Neural cell (in vitro differentiated cells): ENCODE measurements around the gene PRICKLE3. TPM values are rescaled to one million over a fixed set of nuclear protein-coding genes. Genes with fewer than 3 reads are reported as not detected.

Source experiments
- H2AFZ ChIP-seq: fragments of 200-600, 300-800 bp; sonication (generic), shearing (Covaris generic); 2 replicates; pipeline ENCODE4 v1.6.0; 2014; ENCODE audit warnings: low read depth, mild to moderate bottlenecking, antibody characterized with exemption, low read length, moderate library complexity
- H3F3A ChIP-seq: fragments of 200-600 bp; shearing (Covaris generic); 2 replicates; pipeline ENCODE4 v1.6.1; 2016; ENCODE audit warnings: mild to moderate bottlenecking, moderate library complexity, mixed read lengths, antibody characterized with exemption, low read length; ENCODE audit not compliant: insufficient read depth, poor library complexity, severe bottlenecking
- H3K27ac ChIP-seq: fragments of 200-600, 300-800 bp; sonication (generic), shearing (Covaris generic); 2 replicates; pipeline ENCODE4 v1.5.1; 2014; ENCODE audit warnings: mild to moderate bottlenecking, low read length, moderate library complexity
- H3K27me3 ChIP-seq: fragments of 300-800, 200-600 bp; sonication (generic), shearing (Covaris generic); 2 replicates; pipeline ENCODE4 v1.6.0; 2014; ENCODE audit warnings: mild to moderate bottlenecking, low read depth, low read length, moderate library complexity; ENCODE audit not compliant: insufficient read depth
- H3K36me3 ChIP-seq: fragments of 300-800, 200-600 bp; sonication (generic), shearing (Covaris generic); 2 replicates; pipeline ENCODE4 v1.5.1; 2014; ENCODE audit warnings: mild to moderate bottlenecking, antibody characterized with exemption, low read length, moderate library complexity; ENCODE audit not compliant: insufficient read depth
- H3K4me2 ChIP-seq: fragments of 300-800, 200-600 bp; sonication (generic), shearing (Covaris generic); 2 replicates; pipeline ENCODE4 v1.6.0; 2014; ENCODE audit warnings: mild to moderate bottlenecking, low read length
- H3K4me3 ChIP-seq: fragments of 300-800, 200-600 bp; sonication (generic), shearing (Covaris generic); 2 replicates; pipeline ENCODE4 v1.5.1; 2014; ENCODE audit warnings: mild to moderate bottlenecking, low read length, moderate library complexity
- H3K79me2 ChIP-seq: fragments of 200-600 bp; shearing (Covaris generic); replicated peaks from 2 replicates; pipeline ENCODE4 v1.6.0; 2014; ENCODE audit warnings: mild to moderate bottlenecking, low read length, moderate library complexity; ENCODE audit not compliant: insufficient read depth
- H3K9ac ChIP-seq: fragments of 300-800, 200-600 bp; sonication (generic), shearing (Covaris generic); 2 replicates; pipeline ENCODE4 v1.6.1; 2016; ENCODE audit warnings: mild to moderate bottlenecking, low read length, mixed read lengths
- H3K9me2 ChIP-seq: fragments of 200-600 bp; shearing (Covaris generic); 2 replicates; pipeline ENCODE4 v1.6.1; 2016; ENCODE audit warnings: mild to moderate bottlenecking, low read length, mixed read lengths; ENCODE audit not compliant: insufficient read depth
- H3K9me3 ChIP-seq: fragments of 200-600, 300-800 bp; sonication (generic), shearing (Covaris generic); 2 replicates; pipeline ENCODE4 v1.6.1; 2016; ENCODE audit warnings: mild to moderate bottlenecking, mixed run types, low read length, moderate library complexity, mixed read lengths
- H4K20me1 ChIP-seq: fragments of 200-600 bp; shearing (Covaris generic); 2 replicates; pipeline ENCODE4 v1.6.1; 2016; ENCODE audit warnings: mild to moderate bottlenecking, mixed run types; ENCODE audit not compliant: insufficient read depth
- EP300 ChIP-seq: fragments of 450-650 bp; conservative IDR thresholded peaks from 2 replicates; pipeline ENCODE4 v1.6.1; 2014; ENCODE audit warnings: antibody characterized with exemption, mild to moderate bottlenecking, moderate library complexity; ENCODE audit not compliant: poor library complexity, severe bottlenecking
- EZH2 ChIP-seq: fragments of 200-600, 300-800 bp; shearing (Covaris generic), sonication (generic); IDR thresholded peaks from 2 replicates; pipeline ENCODE4 v1.6.1; 2014; ENCODE audit warnings: antibody characterized with exemption, low read length, borderline replicate concordance, mild to moderate bottlenecking; ENCODE audit not compliant: insufficient read depth, poor library complexity, severe bottlenecking
- MXI1 ChIP-seq: fragments of 450-650 bp; conservative IDR thresholded peaks from 2 replicates; pipeline ENCODE4 v1.6.1; 2014; ENCODE audit warnings: antibody characterized with exemption, mild to moderate bottlenecking; ENCODE audit not compliant: poor library complexity, severe bottlenecking
- POLR2AphosphoS5 ChIP-seq: IDR thresholded peaks from 2 replicates; pipeline ENCODE4 v1.6.1; 2012
- RAD21 ChIP-seq: fragments of 450-650 bp; conservative IDR thresholded peaks from 2 replicates; pipeline ENCODE4 v1.6.1; 2014; ENCODE audit warnings: antibody characterized with exemption, mild to moderate bottlenecking, moderate library complexity
- SMC3 ChIP-seq: fragments of 450-650 bp; conservative IDR thresholded peaks from 2 replicates; pipeline ENCODE4 v1.6.1; 2014; ENCODE audit warnings: antibody characterized with exemption, mild to moderate bottlenecking, moderate library complexity; ENCODE audit not compliant: poor library complexity
- TAF1 ChIP-seq: IDR thresholded peaks from 2 replicates; pipeline ENCODE4 v1.6.1; 2012; ENCODE audit warnings: low read depth
- polyA plus RNA-seq: library from polyadenylated mRNA; depleted of rRNA; stranded (reverse); fragments of >200 nt; gene quantifications from 2 replicates; pipeline ENCODE4 v1.2.3, GENCODE V29; 2014
- TF ChIP-seq, protein P1 (sequence below): IDR thresholded peaks from 2 replicates; pipeline ENCODE4 v1.6.1; 2012; ENCODE audit warnings: borderline replicate concordance
- TF ChIP-seq, protein P2 (sequence below): fragments of 450-650 bp; IDR thresholded peaks from 2 replicates; pipeline ENCODE4 v1.5.1; 2014; ENCODE audit warnings: antibody characterized with exemption, mild to moderate bottlenecking, moderate library complexity; ENCODE audit not compliant: poor library complexity, severe bottlenecking

The PRICKLE3 gene
- polyA plus RNA-seq, 1 donor from 2014 or later: 0.45 TPM

DNA sequence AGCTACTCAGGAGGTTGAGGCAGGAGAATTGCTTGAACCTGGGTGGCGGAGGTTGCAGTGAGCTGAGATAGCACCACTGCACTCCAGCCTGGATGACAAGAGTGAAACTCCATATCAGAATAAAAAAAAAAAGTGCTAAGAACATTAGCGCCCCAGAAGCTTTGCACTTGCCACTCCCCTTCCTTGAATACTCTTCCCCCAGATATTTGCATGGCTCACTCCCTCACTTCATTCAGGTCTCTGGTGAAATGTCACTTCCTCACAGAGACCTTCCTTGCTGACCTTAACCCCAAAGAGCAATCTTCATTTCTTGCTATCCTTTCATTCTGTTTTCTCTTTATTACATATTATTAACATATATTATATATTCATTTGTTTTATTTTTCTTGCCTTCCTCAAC, 35.7 kb upstream of the PRICKLE3 start:
- Histone ChIP-seq H4K20me1 (no peaks in the 10 kb centered on the region), H3K4me2 (no peak overlapping the region), H3F3A (no peaks in the 10 kb centered on the region), H3K4me3 (no peak overlapping the region), H3K9me2 (no peaks in the 10 kb centered on the region), H3K27ac (no peak overlapping the region), H3K27me3 (no peaks in the 10 kb centered on the region), H3K36me3 (no peaks in the 10 kb centered on the region), H2AFZ (no peak overlapping the region), H3K79me2 (no peaks in the 10 kb centered on the region), H3K9me3 (no peaks in the 10 kb centered on the region), H3K9ac (no peak overlapping the region)
- TF ChIP-seq POLR2AphosphoS5 (no peak), MXI1 (no peak), EZH2 (no peak), EP300 (no peak)
- TF ChIP-seq, protein P1, sequence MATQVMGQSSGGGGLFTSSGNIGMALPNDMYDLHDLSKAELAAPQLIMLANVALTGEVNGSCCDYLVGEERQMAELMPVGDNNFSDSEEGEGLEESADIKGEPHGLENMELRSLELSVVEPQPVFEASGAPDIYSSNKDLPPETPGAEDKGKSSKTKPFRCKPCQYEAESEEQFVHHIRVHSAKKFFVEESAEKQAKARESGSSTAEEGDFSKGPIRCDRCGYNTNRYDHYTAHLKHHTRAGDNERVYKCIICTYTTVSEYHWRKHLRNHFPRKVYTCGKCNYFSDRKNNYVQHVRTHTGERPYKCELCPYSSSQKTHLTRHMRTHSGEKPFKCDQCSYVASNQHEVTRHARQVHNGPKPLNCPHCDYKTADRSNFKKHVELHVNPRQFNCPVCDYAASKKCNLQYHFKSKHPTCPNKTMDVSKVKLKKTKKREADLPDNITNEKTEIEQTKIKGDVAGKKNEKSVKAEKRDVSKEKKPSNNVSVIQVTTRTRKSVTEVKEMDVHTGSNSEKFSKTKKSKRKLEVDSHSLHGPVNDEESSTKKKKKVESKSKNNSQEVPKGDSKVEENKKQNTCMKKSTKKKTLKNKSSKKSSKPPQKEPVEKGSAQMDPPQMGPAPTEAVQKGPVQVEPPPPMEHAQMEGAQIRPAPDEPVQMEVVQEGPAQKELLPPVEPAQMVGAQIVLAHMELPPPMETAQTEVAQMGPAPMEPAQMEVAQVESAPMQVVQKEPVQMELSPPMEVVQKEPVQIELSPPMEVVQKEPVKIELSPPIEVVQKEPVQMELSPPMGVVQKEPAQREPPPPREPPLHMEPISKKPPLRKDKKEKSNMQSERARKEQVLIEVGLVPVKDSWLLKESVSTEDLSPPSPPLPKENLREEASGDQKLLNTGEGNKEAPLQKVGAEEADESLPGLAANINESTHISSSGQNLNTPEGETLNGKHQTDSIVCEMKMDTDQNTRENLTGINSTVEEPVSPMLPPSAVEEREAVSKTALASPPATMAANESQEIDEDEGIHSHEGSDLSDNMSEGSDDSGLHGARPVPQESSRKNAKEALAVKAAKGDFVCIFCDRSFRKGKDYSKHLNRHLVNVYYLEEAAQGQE: no peak

DNA sequence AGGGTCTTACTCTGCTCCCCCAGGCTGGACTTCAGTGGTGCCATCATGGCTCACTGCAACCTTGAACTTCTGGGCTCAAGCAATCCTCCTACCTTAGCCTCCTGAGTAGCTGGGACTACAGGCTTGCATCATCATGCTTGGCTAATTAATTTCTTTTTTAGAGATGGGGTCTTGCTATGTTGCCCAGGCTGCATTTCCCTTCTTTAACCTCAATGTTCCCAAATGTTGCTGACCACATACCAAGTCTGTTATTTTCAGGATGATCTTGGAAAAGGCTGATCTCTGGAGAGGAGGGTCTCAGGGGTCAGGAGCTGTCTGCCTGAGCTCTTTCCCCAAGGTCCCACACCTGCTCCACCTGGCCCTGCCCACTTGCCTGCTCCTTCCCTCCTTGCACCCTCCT, 33.9 kb upstream of the PRICKLE3 start:
- Histone ChIP-seq H3F3A (no peaks in the 10 kb centered on the region), H3K4me2 (no peak overlapping the region), H3K9me2 (no peaks in the 10 kb centered on the region), H3K27ac (no peak overlapping the region), H2AFZ (no peak overlapping the region), H3K4me3 (no peak overlapping the region), H3K36me3 (no peaks in the 10 kb centered on the region), H3K27me3 (no peaks in the 10 kb centered on the region), H3K9ac (no peak overlapping the region), H3K9me3 (no peaks in the 10 kb centered on the region), H3K79me2 (no peaks in the 10 kb centered on the region), H4K20me1 (no peaks in the 10 kb centered on the region)
- TF ChIP-seq TAF1: no peak
- no peak for TF ChIP-seq RAD21
- TF ChIP-seq, protein P1: no peak
- TF ChIP-seq, protein P2, sequence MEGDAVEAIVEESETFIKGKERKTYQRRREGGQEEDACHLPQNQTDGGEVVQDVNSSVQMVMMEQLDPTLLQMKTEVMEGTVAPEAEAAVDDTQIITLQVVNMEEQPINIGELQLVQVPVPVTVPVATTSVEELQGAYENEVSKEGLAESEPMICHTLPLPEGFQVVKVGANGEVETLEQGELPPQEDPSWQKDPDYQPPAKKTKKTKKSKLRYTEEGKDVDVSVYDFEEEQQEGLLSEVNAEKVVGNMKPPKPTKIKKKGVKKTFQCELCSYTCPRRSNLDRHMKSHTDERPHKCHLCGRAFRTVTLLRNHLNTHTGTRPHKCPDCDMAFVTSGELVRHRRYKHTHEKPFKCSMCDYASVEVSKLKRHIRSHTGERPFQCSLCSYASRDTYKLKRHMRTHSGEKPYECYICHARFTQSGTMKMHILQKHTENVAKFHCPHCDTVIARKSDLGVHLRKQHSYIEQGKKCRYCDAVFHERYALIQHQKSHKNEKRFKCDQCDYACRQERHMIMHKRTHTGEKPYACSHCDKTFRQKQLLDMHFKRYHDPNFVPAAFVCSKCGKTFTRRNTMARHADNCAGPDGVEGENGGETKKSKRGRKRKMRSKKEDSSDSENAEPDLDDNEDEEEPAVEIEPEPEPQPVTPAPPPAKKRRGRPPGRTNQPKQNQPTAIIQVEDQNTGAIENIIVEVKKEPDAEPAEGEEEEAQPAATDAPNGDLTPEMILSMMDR: no peak
- TF ChIP-seq MXI1: no peak
- TF ChIP-seq EZH2: no peak
- no peak for TF ChIP-seq POLR2AphosphoS5
- no peak for TF ChIP-seq SMC3
- TF ChIP-seq EP300: no peak
